Gastroesophageal sphincter (tissue), 4 donors: Measurements from ENCODE around the gene HYCC1. TPM values are rescaled to one million over a fixed set of nuclear protein-coding genes. Genes with fewer than 3 reads are reported as not detected.
A peak's percentile ranks its signal among the peaks of the same experiment; 100 is the strongest.

ENCODE experiments used
- ATAC-seq: fragments of 150-250 bp; one replicate; pipeline ENCODE4 v1.9.1; 2016; ENCODE audit warnings: mild to moderate bottlenecking, moderate library complexity
- H3K27ac ChIP-seq, 4 donors: fragments of 200-600 bp; sonication (generic) in 3 of 4; 1 replicate in 3 of 4; 2 replicates in 1 of 4; pipeline ENCODE4 v1.5.1; 2016 to 2019
- H3K27me3 ChIP-seq: fragments of 200-600 bp; sonication (generic); one replicate; pipeline ENCODE4 v1.5.1; 2019
- H3K36me3 ChIP-seq, 2 donors: fragments of 200-600 bp; sonication (generic); one replicate each; pipeline ENCODE4 v1.5.1; 2019; ENCODE audit warnings: control low read depth in 1 of 2
- H3K4me1 ChIP-seq, 3 donors: fragments of 200-600 bp; sonication (generic); 1 replicate in 2 of 3; 2 replicates in 1 of 3; pipeline ENCODE4 v1.5.1; 2016 to 2019; ENCODE audit warnings: control low read depth in 2 of 3
- H3K4me3 ChIP-seq, 2 donors: fragments of 200-600 bp; sonication (generic); one replicate each; pipeline ENCODE4 v1.5.1; 2019; ENCODE audit warnings: mild to moderate bottlenecking in 1 of 2, moderate library complexity in 1 of 2
- H3K9me3 ChIP-seq, 3 donors: fragments of 200-600 bp; sonication (generic); one replicate each; pipeline ENCODE4 v1.5.1; 2017 to 2019; ENCODE audit warnings: control low read depth in 2 of 3
- CTCF ChIP-seq, 4 experiments: fragments of 200-600 bp in 2 of 4; fragments of 450-650 bp in 2 of 4; sonication (generic) in 1 of 4; IDR thresholded peaks; one replicate each; pipeline ENCODE4 v1.5.1; 2017 to 2019; ENCODE audit warnings: antibody characterized with exemption in 4 of 4, mild to moderate bottlenecking in 2 of 4, moderate library complexity in 2 of 4
- EP300 ChIP-seq: sonication (generic); formaldehyde crosslinking; IDR thresholded peaks from one replicate; pipeline ENCODE4 v1.6.1; 2017; ENCODE audit warnings: antibody characterized with exemption, mild to moderate bottlenecking
- POLR2A ChIP-seq, 2 donors: fragments of 450-650 bp; IDR thresholded peaks; one replicate each; pipeline ENCODE4 v1.6.1; 2017; ENCODE audit warnings: antibody characterized with exemption in 2 of 2, mild to moderate bottlenecking in 2 of 2, moderate library complexity in 1 of 2
- POLR2AphosphoS5 ChIP-seq: sonication (generic); formaldehyde crosslinking; IDR thresholded peaks from one replicate; pipeline ENCODE4 v1.6.1; 2017; ENCODE audit warnings: antibody characterized with exemption
- WGBS, 2 donors: methylation state at CpG; one replicate each; pipeline ENCODE4 v1.1.5; 2018; ENCODE audit warnings: low coverage in 1 of 2; 5-methylcytosine and 5-hydroxymethylcytosine counted together
- total RNA-seq, 4 donors: library from RNA; depleted of rRNA; stranded (reverse); fragments of >200 nt; gene quantifications; one replicate each; pipeline ENCODE4 v1.1.0, GENCODE V29; 2016

Gene HYCC1
- total RNA-seq, 4 donors from 2014 or later = 39.7 to 87.7 (median 52.7) TPM

- no peaks in the 10 kb centered on the region for H3K4me1 ChIP-seq
- no peak for ATAC-seq
- no peaks in the 10 kb centered on the region for H3K27me3 ChIP-seq
- 69 to 77% methylated on average over 2 of the region's 2 CpGs for WGBS, 2 donors
- H3K27ac ChIP-seq = no peak overlapping the region
- peaks cover 0 to 78% of the 10 kb centered on the region in 2 donors for H3K36me3 ChIP-seq
- TF ChIP-seq POLR2A (IDR thresholded peaks at IDR 0.05) = no peak
- TF ChIP-seq POLR2AphosphoS5 = no peak
- no peak for TF ChIP-seq EP300
- TF ChIP-seq CTCF (IDR thresholded peaks at IDR 0.05) = no peak
- H3K9me3 ChIP-seq = no peaks in the 10 kb centered on the region
- H3K4me3 ChIP-seq = no peak overlapping the region
Measured at GRCh38 chr7:22972207-22972606, 41.7 kb downstream of the HYCC1 start.

- Histone ChIP-seq H3K4me3 (no peak overlapping the region), H3K9me3 (no peaks in the 10 kb centered on the region), H3K36me3 (peaks cover 0 to 52% of the 10 kb centered on the region in 2 donors), H3K27ac (no peak overlapping the region), H3K27me3 (no peaks in the 10 kb centered on the region), H3K4me1 (no peaks in the 10 kb centered on the region)
- peak; percentile 71 for ATAC-seq
- no peak for TF ChIP-seq EP300
- no peak for TF ChIP-seq POLR2AphosphoS5
- TF ChIP-seq POLR2A (IDR thresholded peaks at IDR 0.05) = no peak
- WGBS, 2 donors = 33 to 100% methylated on average over 1 of the region's 3 CpGs
Measured at GRCh38 chr7:22969010-22969431, 44.9 kb downstream of the HYCC1 start.

Other genes with a start within 250 kb of the HYCC1 start
- gene TOMM7, start 191.3 kb downstream of the HYCC1 start, total RNA-seq = 100 to 1,000 TPM; 121 to 340 (median 231) TPM
- 10 to 100 TPM; 21.3 to 45.9 (median 27.6) TPM for gene KLHL7, start 91.7 kb upstream of the HYCC1 start, total RNA-seq
- 10 to 100 TPM; 27.7 to 32.7 (median 31.6) TPM for gene NUP42, start 167.9 kb upstream of the HYCC1 start, total RNA-seq
- gene GPNMB, start 232.6 kb upstream of the HYCC1 start, total RNA-seq = 100 to 1,000 TPM in 1 of 4 donors, 10 to 100 TPM in 3; 48.1 to 136 (median 70.4) TPM